IMR-90 (cell line): ENCODE measurements around the gene KIF3B. TPM values are rescaled to one million over a fixed set of nuclear protein-coding genes. Genes with fewer than 3 reads are reported as not detected.

Experiments
- ATAC-seq: fragments of 200-7000 bp; cut with Tn5 transposase; 2 replicates; pipeline ENCODE4 v1.9.1; 2020; ENCODE audit warnings: low read depth, mild to moderate bottlenecking, moderate library complexity
- BruUV-seq: library from RNA; stranded (reverse); fragments of 400-500 nt; replicated peaks from 2 replicates; lab custom pipeline; 2021; lab: Mats Ljungman, UMichigan
- CTCF ChIA-PET: fragments of 300-600 bp; formaldehyde crosslinking; extraction: SDS; loops from one replicate; lab custom pipeline; 2021; ENCODE audit warnings: antibody characterized with exemption; lab: Yijun Ruan, JAX
- POLR2A ChIA-PET: fragments of 300-600 bp; sonication (Branson Sonifier 250); formaldehyde crosslinking; loops from one replicate; lab custom pipeline; 2022; ENCODE audit warnings: antibody characterized with exemption; ENCODE audit not compliant: unreplicated experiment; lab: Charles Lee
- DNase-seq: peaks from one replicate; pipeline ENCODE4 v3.0.0; 2013
- H2AFZ ChIP-seq: replicated peaks from 2 replicates; pipeline ENCODE3; 2013; ENCODE audit warnings: low read length, mild to moderate bottlenecking; ENCODE audit not compliant: poor library complexity
- H2AK5ac ChIP-seq: 2 replicates; pipeline ENCODE4 v1.6.1; 2013; ENCODE audit warnings: low read depth, low read length, inconsistent platforms
- H2AK9ac ChIP-seq: replicated peaks from 2 replicates; pipeline ENCODE3; 2013; ENCODE audit warnings: mild to moderate bottlenecking, low read depth, low read length, moderate library complexity; ENCODE audit not compliant: poor library complexity
- H2BK120ac ChIP-seq: 2 replicates; pipeline ENCODE4 v1.6.1; 2013; ENCODE audit warnings: low read depth, low read length, inconsistent platforms
- H2BK15ac ChIP-seq: 3 replicates; pipeline ENCODE4 v1.6.1; 2013; ENCODE audit warnings: low read depth, low read length, inconsistent platforms
- H2BK20ac ChIP-seq: 2 replicates; pipeline ENCODE4 v1.6.1; 2013; ENCODE audit warnings: low read depth, mild to moderate bottlenecking, inconsistent platforms, low read length, moderate library complexity
- H2BK5ac ChIP-seq: 2 replicates; pipeline ENCODE4 v1.6.1; 2013; ENCODE audit warnings: mild to moderate bottlenecking, low read depth, low read length, inconsistent platforms; ENCODE audit not compliant: poor library complexity, severe bottlenecking
- H3K14ac ChIP-seq: replicated peaks from 2 replicates; pipeline ENCODE4 v1.6.1; 2013; ENCODE audit warnings: low read depth, low read length, inconsistent platforms
- H3K18ac ChIP-seq: 2 replicates; pipeline ENCODE4 v1.6.1; 2013; ENCODE audit warnings: low read depth, low read length, control low read depth
- H3K23ac ChIP-seq: 2 replicates; pipeline ENCODE4 v1.6.1; 2013; ENCODE audit warnings: low read depth, low read length, inconsistent platforms
- H3K27ac ChIP-seq: 2 replicates; pipeline ENCODE4 v1.5.1; 2013; ENCODE audit warnings: mild to moderate bottlenecking, control low read depth, low read length; ENCODE audit not compliant: insufficient read depth
- H3K27me3 ChIP-seq: 2 replicates; pipeline ENCODE4 v1.6.1; 2013; ENCODE audit warnings: low read length; ENCODE audit not compliant: control insufficient read depth, insufficient read depth
- H3K36me3 ChIP-seq: 2 replicates; pipeline ENCODE4 v1.6.1; 2013; ENCODE audit warnings: low read length, mixed read lengths; ENCODE audit not compliant: control insufficient read depth, insufficient read depth
- H3K4ac ChIP-seq: 2 replicates; pipeline ENCODE4 v1.6.1; 2013; ENCODE audit warnings: low read depth, low read length, inconsistent platforms
- H3K4me1 ChIP-seq: 2 replicates; pipeline ENCODE4 v1.6.1; 2013; ENCODE audit warnings: low read length, mixed read lengths; ENCODE audit not compliant: control insufficient read depth, insufficient read depth
- H3K4me2 ChIP-seq: 2 replicates; pipeline ENCODE4 v1.6.1; 2013; ENCODE audit warnings: low read depth, mild to moderate bottlenecking, control low read depth, low read length, moderate library complexity
- H3K4me3 ChIP-seq: 2 replicates; pipeline ENCODE4 v1.5.1; 2013; ENCODE audit warnings: low read depth, mild to moderate bottlenecking, control low read depth, low read length, moderate library complexity; ENCODE audit not compliant: insufficient read depth
- H3K56ac ChIP-seq: 2 replicates; pipeline ENCODE4 v1.6.1; 2013; ENCODE audit warnings: low read length, inconsistent platforms; ENCODE audit not compliant: insufficient read depth; ENCODE audit errors: extremely low read depth
- H3K79me1 ChIP-seq, 2 experiments: 2 replicates each; pipeline ENCODE4 v1.6.1; 2013; ENCODE audit warnings: low read length in 2 of 2, inconsistent platforms in 1 of 2, low read depth in 1 of 2
- H3K9ac ChIP-seq: 2 replicates; pipeline ENCODE4 v1.6.1; 2013; ENCODE audit warnings: low read depth, low read length, control low read depth
- H3K9me1 ChIP-seq: 2 replicates; pipeline ENCODE4 v1.6.1; 2013; ENCODE audit warnings: low read length, inconsistent platforms; ENCODE audit not compliant: insufficient read depth
- H3K9me3 ChIP-seq: 2 replicates; pipeline ENCODE4 v1.6.1; 2013; ENCODE audit warnings: low read length; ENCODE audit not compliant: control insufficient read depth, insufficient read depth
- H4K20me1 ChIP-seq: 2 replicates; pipeline ENCODE4 v1.6.1; 2013; ENCODE audit warnings: low read length, inconsistent platforms; ENCODE audit not compliant: insufficient read depth
- H4K5ac ChIP-seq: 2 replicates; pipeline ENCODE4 v1.6.1; 2013; ENCODE audit warnings: mild to moderate bottlenecking, low read depth, low read length, control low read depth
- H4K8ac ChIP-seq, 2 experiments: 2 replicates each; pipeline ENCODE4 v1.6.1; 2013; ENCODE audit warnings: low read depth in 2 of 2, low read length in 2 of 2, control low read depth in 1 of 2, inconsistent platforms in 1 of 2
- H4K91ac ChIP-seq: 2 replicates; pipeline ENCODE4 v1.6.1; 2013; ENCODE audit warnings: low read depth, low read length, inconsistent platforms; ENCODE audit not compliant: insufficient read depth
- CEBPB ChIP-seq: IDR thresholded peaks from 2 replicates; pipeline ENCODE4 v1.6.1; 2012; ENCODE audit warnings: low read depth, low read length, improper control_type of control experiment
- POLR2A ChIP-seq: IDR thresholded peaks from 2 replicates; pipeline ENCODE4 v1.6.1; 2012; ENCODE audit warnings: mild to moderate bottlenecking, low read depth, low read length
- RAD21 ChIP-seq: IDR thresholded peaks from 2 replicates; pipeline ENCODE4 v1.6.1; 2012; ENCODE audit warnings: low read length, improper control_type of control experiment
- WGBS, 2 experiments: methylation state at CpG; one replicate each; pipeline versions ENCODE4 v1.1.5 to v1.1.7; 2013; ENCODE audit warnings: missing lambda C conversion rate in 2 of 2; ENCODE audit not compliant: insufficient read length in 1 of 2; ENCODE audit errors: extremely low coverage in 2 of 2; 5-methylcytosine and 5-hydroxymethylcytosine counted together
- dilution Hi-C: fragments of 300-500 bp; cut with HindIII; formaldehyde crosslinking; loops from one replicate; pipeline ENCODE4 v1.14.3; 2018; ENCODE audit warnings: low sequenced_read_pairs; ENCODE audit not compliant: unreplicated experiment
- in situ Hi-C: fragments of 300-500 bp; cut with MboI; formaldehyde crosslinking; loops from 3 replicates; pipeline ENCODE4 v1.14.3; 2019; ENCODE audit warnings: low sequenced_read_pairs, inconsistent platforms, mixed read lengths
- intact Hi-C: fragments of 100-400 bp; cut with micrococcal nuclease; formaldehyde crosslinking; loops from 2 replicates; pipeline ENCODE4 v1.10.0; 2022
- polyA plus RNA-seq, 3 experiments: library from polyadenylated mRNA; depleted of rRNA; stranded (reverse); fragments of >200 nt; gene quantifications; 2 replicates each; pipeline ENCODE4 v1.2.3, GENCODE V29; 2012; ENCODE audit warnings: low replicate concordance in 1 of 3
- total RNA-seq: library from RNA; depleted of rRNA; stranded (reverse); fragments of >200 nt; gene quantifications from 2 replicates; pipeline ENCODE4 v1.2.3, GENCODE V29; 2012

Gene KIF3B
- total and polyA plus RNA-seq, 2 of the 4 experiments (the other 2 are of a cell fraction): 17.1 to 28.1 TPM

- Histone ChIP-seq H4K91ac (no peak overlapping the region), H2AK5ac (peak overlapping the region; percentile 47), H2BK120ac (no peak overlapping the region), H3K27me3 (no peaks in the 10 kb centered on the region), H3K4me1 (peaks cover 2% of the 10 kb centered on the region; the same call in 1 of the 2 replicates), H3K56ac (no peak overlapping the region), H3K14ac (0 out of 2 replicates have a peak overlapping the region, but pooled peaks have one; percentile 7), H3K4me2 (no peak overlapping the region), H4K8ac (no peak overlapping the region), H2BK15ac (no peak overlapping the region), H3K18ac (no peak overlapping the region), H3K9me1 (peaks cover 12% of the 10 kb centered on the region), H2AFZ (no peak overlapping the region), H3K4ac (no peak overlapping the region; the same call in 1 of the 2 replicates), H3K4me3 (no peak overlapping the region), H3K27ac (no peak overlapping the region), H3K9me3 (0 out of 2 replicates have a peak, but pooled peaks cover 3% of the 10 kb centered on the region), H4K5ac (no peak overlapping the region), H3K36me3 (no peaks in the 10 kb centered on the region), H4K20me1 (peaks cover 4% of the 10 kb centered on the region; the same call in 1 of the 2 replicates), H3K79me1 (peaks cover 0 to 12% of the 10 kb centered on the region in 2 experiments; a peak in 1 of 4 replicates), H3K23ac (no peak overlapping the region), H2AK9ac (no peak overlapping the region), H2BK5ac (no peak overlapping the region), H3K9ac (no peak overlapping the region), H2BK20ac (no peak overlapping the region; the same call in 1 of the 2 replicates)
- dilution Hi-C loops: no loop called here
- CTCF ChIA-PET: no interaction called here
- TF ChIP-seq RAD21: no peak
- no peak for TF ChIP-seq POLR2A
- 0 out of 2 replicates have a peak, but pooled peaks have one; percentile 36 for TF ChIP-seq CEBPB
- no CpG with 5 or more reads among the region's 3 CpGs for WGBS, 2 experiments
- ATAC-seq (no peak), DNase-seq (no peak)
- POLR2A ChIA-PET: no interaction called here
- intact Hi-C loops: no loop called here
- in situ Hi-C loops: no loop called here
- no TSS peak for BruUV-seq
Measured at GRCh38 chr20:32352121-32352720, 74.8 kb downstream of the KIF3B start.
